ENCODE data around the gene CUL9.
"Not testable (repeated sequence)": the region's sequence is repeated elsewhere in the genome, so short reads cannot be mapped to it uniquely, and the experiment has no call there.

The CUL9 gene

GRCh38 chr6:43181942-43182860, at the start of gene CUL9:
CUL9 (plus strand) TSS chr6:43182196; CDS start chr6:43184311, 2,115 bp downstream.
- peak; percentile 84 for DNase-seq

- DNase-seq = no peak
Observed at GRCh38 chr6:43138267-43138666, 43.7 kb upstream of the CUL9 start.

- DNase-seq = not testable (repeated sequence)
Observed at GRCh38 chr6:43139973-43140372, 42.0 kb upstream of the CUL9 start.

- DNase-seq = no peak
Observed at GRCh38 chr6:43141644-43142043, 40.4 kb upstream of the CUL9 start.

- DNase-seq = peak; percentile 34
Observed at GRCh38 chr6:43142101-43142500, 39.9 kb upstream of the CUL9 start.

- peak; percentile 77 for DNase-seq
Observed at GRCh38 chr6:43143235-43144128, 38.5 kb upstream of the CUL9 start.

- no peak for DNase-seq
Observed at GRCh38 chr6:43144879-43145278, 37.1 kb upstream of the CUL9 start.

- no peak for DNase-seq
Observed at GRCh38 chr6:43146261-43146660, 35.7 kb upstream of the CUL9 start.

GRCh38 chr6:43146709-43147688, 35.0 kb upstream of the CUL9 start:
- no peak for DNase-seq

- no peak for DNase-seq
Observed at GRCh38 chr6:43147691-43148477, 34.1 kb upstream of the CUL9 start.

- no peak for DNase-seq
Observed at GRCh38 chr6:43149265-43149664, 32.7 kb upstream of the CUL9 start.

GRCh38 chr6:43150051-43150751, 31.8 kb upstream of the CUL9 start:
- DNase-seq = no peak

GRCh38 chr6:43159599-43159998, 22.4 kb upstream of the CUL9 start:
- DNase-seq = no peak

- DNase-seq = no peak
Observed at GRCh38 chr6:43163899-43164298, 18.1 kb upstream of the CUL9 start.

GRCh38 chr6:43170417-43170930, 11.5 kb upstream of the CUL9 start:
- DNase-seq = no peak

- peak; percentile 100 for DNase-seq
Observed at GRCh38 chr6:43170931-43171706, 10.9 kb upstream of the CUL9 start, which contains the start of gene SRF. SRF (plus strand) TSS chr6:43171269; CDS start chr6:43171657, 388 bp downstream.

GRCh38 chr6:43171707-43172103, 10.3 kb upstream of the CUL9 start:
- peak; percentile 31 for DNase-seq

- peak; percentile 61 for DNase-seq
Observed at GRCh38 chr6:43172104-43173007, 9.6 kb upstream of the CUL9 start.
